ENCODE results near the gene CZIB.

Gene CZIB

DNA sequence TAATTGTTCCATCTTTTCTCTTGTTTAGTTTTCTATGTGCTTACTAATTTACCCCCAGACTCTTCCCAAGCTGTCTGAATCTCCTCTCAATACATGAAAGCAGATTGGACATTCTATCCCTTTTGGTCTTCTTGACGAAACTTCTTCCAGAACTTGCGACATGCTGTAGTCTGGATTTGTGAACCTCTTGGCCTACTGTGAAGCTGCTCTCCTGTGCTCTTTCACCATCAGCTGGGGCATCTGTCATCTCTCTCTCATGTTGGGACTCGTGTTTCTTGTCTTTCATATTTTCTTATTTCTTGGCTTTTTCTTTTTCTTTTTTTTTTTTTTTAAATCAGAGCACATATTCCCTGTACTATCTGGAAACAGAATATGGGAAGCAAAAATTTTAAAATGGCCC is 17.0 kb downstream of the CZIB start:
- POLR2A ChIA-PET, result interaction anchor here (0.7 kb wide), 1 partner anchor 1326 kb away, joined by 7 read pairs; no protein-coding TSS in a partner anchor
- TF ChIP-seq, protein P1, sequence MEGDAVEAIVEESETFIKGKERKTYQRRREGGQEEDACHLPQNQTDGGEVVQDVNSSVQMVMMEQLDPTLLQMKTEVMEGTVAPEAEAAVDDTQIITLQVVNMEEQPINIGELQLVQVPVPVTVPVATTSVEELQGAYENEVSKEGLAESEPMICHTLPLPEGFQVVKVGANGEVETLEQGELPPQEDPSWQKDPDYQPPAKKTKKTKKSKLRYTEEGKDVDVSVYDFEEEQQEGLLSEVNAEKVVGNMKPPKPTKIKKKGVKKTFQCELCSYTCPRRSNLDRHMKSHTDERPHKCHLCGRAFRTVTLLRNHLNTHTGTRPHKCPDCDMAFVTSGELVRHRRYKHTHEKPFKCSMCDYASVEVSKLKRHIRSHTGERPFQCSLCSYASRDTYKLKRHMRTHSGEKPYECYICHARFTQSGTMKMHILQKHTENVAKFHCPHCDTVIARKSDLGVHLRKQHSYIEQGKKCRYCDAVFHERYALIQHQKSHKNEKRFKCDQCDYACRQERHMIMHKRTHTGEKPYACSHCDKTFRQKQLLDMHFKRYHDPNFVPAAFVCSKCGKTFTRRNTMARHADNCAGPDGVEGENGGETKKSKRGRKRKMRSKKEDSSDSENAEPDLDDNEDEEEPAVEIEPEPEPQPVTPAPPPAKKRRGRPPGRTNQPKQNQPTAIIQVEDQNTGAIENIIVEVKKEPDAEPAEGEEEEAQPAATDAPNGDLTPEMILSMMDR (IDR thresholded peaks at IDR 0.05; ENCODE audit: control extremely low read depth, extremely low read depth, low read depth, missing control alignments), result no peak
- CTCF ChIA-PET, result interaction anchor here (1.1 kb wide), 1 partner anchor 9 kb away, joined by 3 read pairs; no protein-coding TSS in a partner anchor
- DNase-seq (ENCODE audit: extremely low spot score), result no peak

DNA sequence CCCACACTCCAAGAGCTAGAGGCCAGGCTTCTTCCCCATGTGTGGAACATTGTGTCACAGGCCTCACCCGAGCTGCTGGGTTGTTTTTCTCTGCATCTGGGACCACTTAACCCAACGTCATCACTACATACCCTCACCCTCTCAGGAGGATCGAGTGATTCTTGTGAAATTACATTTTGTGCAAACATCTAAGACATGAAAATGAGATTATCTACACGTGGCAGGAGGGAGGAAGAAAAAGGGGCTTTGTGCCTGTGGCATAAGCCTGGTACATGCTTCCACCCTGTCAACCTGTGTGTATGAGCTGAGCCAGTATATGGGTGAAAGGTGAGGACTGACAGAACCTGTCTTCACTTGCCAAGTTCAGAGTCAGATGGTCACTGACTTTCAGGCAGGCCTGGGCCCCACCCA is 22.2 kb downstream of the CZIB start:
- TF ChIP-seq, protein P1 (IDR thresholded peaks at IDR 0.05; ENCODE audit: control extremely low read depth, extremely low read depth, low read depth, missing control alignments), result no peak
- DNase-seq (ENCODE audit: extremely low spot score), result no peak
- ChIA-PET POLR2A (no interaction called here), CTCF (interaction anchor here (1.2 to 10.8 kb wide), 3 partner anchors 14 to 15 kb away, joined by 3 to 124 read pairs (median 4); no protein-coding TSS in a partner anchor)

DNA sequence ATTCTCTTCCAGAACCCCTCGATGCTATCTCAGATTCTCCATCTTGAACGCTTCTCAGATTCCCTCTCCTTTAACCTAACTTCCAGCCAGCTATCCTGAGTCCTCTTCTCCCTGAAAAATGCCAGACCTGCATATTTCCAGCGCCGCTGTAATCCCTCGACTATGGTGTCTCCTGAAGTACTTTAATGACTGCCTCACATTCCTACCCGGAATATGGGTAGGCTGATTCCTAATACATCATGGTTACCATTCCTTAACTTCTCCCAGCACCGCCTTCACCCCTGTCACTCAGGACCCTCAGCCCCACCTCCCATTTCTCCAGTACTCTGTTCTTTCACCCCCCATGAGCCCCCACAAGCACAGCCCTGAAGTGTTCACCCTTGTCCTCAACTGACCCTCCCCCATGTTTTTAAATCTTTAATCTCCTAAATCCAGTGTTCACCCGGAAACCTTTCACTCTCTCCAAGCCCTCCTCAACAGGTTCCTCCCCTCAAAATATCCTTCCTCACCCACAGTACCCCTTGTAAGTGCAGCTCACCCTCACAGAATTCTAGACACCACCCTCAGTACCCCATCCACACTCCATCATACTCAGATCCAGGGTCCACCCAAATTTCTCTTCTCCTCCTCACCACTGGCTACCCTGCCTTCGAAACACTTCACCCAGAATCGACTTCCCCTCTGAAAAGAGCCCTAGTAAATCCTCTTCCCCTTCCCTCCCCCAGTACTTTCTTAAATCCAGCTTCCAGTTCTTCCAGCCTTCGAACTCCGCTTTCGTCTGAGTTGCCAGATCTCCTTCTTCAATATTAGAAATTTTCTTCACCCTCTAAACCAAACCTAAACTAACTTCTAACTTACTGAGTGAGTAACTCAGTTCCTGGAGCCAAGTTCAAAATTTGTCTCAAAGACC is 22.9 kb downstream of the CZIB start:
- DNase-seq (ENCODE audit: extremely low spot score), result no peak
- ChIA-PET POLR2A (no interaction called here), CTCF (interaction anchor here (1.2 to 10.8 kb wide), 2 partner anchors 15 kb away, joined by 4 to 124 read pairs; no protein-coding TSS in a partner anchor)
- TF ChIP-seq, protein P1 (IDR thresholded peaks at IDR 0.05; ENCODE audit: control extremely low read depth, extremely low read depth, low read depth, missing control alignments), result no peak

DNA sequence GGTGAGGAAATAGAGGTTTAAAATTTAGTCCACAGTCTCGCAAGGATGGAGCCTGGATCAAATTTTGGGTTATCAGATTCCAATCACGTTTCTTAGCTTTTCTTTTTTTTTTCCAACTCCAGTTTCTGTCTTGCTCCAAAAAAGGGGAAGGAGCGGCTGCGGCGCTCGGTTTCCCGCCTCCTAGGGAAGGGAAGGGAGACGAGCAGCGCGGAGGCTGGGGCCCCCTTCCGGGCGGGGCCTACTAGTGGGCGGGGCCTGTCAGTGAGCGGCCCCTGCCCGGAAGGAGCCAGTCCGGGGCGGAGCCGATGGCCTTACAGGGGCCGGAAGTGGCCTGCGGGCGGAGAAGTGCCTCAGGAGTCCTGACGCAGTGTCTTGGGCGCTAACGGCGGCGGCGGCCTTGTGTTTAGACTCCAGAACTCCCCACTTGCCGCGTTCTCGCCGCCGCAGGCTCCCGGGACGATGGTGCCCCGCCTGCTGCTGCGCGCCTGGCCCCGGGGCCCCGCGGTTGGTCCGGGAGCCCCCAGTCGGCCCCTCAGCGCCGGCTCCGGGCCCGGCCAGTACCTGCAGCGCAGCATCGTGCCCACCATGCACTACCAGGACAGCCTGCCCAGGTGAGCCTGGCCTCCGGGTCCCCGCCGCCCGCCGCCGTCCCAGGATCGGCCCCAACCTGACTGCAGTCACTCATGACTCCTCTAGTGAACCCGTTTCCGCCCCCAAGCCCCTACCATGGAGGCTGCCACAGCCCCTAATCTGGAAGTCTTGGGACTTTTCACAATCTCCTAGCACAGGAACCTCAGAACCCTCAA is 23.7 kb downstream of the CZIB start, which contains the start of gene CPT2:
CPT2 (plus strand) TSS at position 340 of the 806 bp plus-strand sequence; CDS start at position 460, 120 bp downstream.
- DNase-seq (ENCODE audit: extremely low spot score), result peak; percentile 99
- TF ChIP-seq, protein P1 (IDR thresholded peaks at IDR 0.05; ENCODE audit: control extremely low read depth, extremely low read depth, low read depth, missing control alignments), result no peak
- ChIA-PET POLR2A (interaction anchor here (0.6 kb wide), 1 partner anchor 67 kb away, joined by 4 read pairs; no protein-coding TSS in a partner anchor), CTCF (interaction anchor here (10.8 kb wide), 1 partner anchor 14 kb away, joined by 124 read pairs; no protein-coding TSS in a partner anchor)

DNA sequence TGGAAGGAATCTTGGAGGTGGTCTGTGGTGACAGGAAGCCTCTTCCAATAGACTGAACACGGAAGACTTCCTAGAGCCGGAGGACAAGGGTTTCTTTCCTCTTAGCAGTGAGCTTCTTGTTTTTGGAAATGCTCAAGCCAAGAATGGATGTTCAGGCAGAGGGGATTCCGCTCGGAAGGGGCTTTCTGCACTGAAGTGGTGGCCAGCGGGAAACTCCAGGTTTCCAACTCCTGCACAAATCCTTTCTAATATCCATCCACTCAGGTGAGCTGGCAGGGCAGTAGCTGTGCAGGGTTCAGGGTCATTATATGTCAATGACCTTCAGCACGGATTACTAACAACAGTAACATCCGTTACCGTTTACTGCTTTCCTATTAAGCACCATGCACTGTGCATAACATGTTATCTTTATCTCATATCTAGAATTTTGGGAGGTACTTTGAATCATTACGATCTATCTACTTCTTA is 24.4 kb downstream of the CZIB start:
- TF ChIP-seq, protein P1 (IDR thresholded peaks at IDR 0.05; ENCODE audit: control extremely low read depth, extremely low read depth, low read depth, missing control alignments), result no peak
- ChIA-PET CTCF (interaction anchor here (10.8 kb wide), 1 partner anchor 13 kb away, joined by 124 read pairs; no protein-coding TSS in a partner anchor), POLR2A (interaction anchor here (0.6 kb wide), 1 partner anchor 68 kb away, joined by 4 read pairs; no protein-coding TSS in a partner anchor)
- DNase-seq (ENCODE audit: extremely low spot score), result no peak

All from GM10248 (cell line).